Right ventricle myocardium inferior (tissue), 1 donor: ENCODE measurements around the gene ZNF451. TPM values are rescaled to one million over a fixed set of nuclear protein-coding genes. Genes with fewer than 3 reads are reported as not detected.

Source experiments
- total RNA-seq: library from RNA; stranded (reverse); fragmentation: NEBNext Ultra II Directional; extraction: Animal tissue kit (Norgen Biotek cat#: 25700); gene quantifications from one replicate; pipeline ENCODE4 v1.2.1, GENCODE V29; 2021
- donor health status: DM: no; HTN: yes; CAD: no; lungs with severe emphysema.

Gene ZNF451
- total RNA-seq, 1 donor from 2014 or later, result 19.0 TPM

Other genes with a start within 250 kb of the ZNF451 start
- gene BEND6, start 135.1 kb upstream of the ZNF451 start, total RNA-seq, result 0.30 TPM
- gene KIAA1586, start 43.5 kb upstream of the ZNF451 start, total RNA-seq, result 6.4 TPM
- gene BAG2, start 82.1 kb downstream of the ZNF451 start, total RNA-seq, result 15.4 TPM
- gene RAB23, start 132.1 kb downstream of the ZNF451 start, total RNA-seq, result 12.0 TPM
- 4.2 TPM for gene PRIM2, start 227.4 kb downstream of the ZNF451 start, total RNA-seq